Calu3 (cell line): ENCODE data around the gene OR2V2. TPM values are rescaled to one million over a fixed set of nuclear protein-coding genes. Genes with fewer than 3 reads are reported as not detected.
"Not testable (repeated sequence)": the region's sequence is repeated elsewhere in the genome, so short reads cannot be mapped to it uniquely, and the experiment has no call there.

Experiments used
- BruUV-seq: library from RNA; stranded (reverse); fragments of 400-500 nt; replicated peaks from 2 replicates; lab custom pipeline; 2021; lab: Mats Ljungman, UMichigan
- CTCF ChIA-PET: fragments of 300-600 bp; sonication (Branson Sonifier 250); formaldehyde crosslinking; loops from one replicate; lab custom pipeline; 2022; ENCODE audit warnings: antibody characterized with exemption; lab: Charles Lee
- DNase-seq: peaks from one replicate; pipeline ENCODE4 v3.0.0; 2022
- H3K27ac Mint-ChIP-seq: one replicate; pipeline ENCODE4 v1.8.0; 2022; ENCODE audit warnings: mixed read lengths; ENCODE audit not compliant: unreplicated experiment
- H3K27me3 Mint-ChIP-seq: one replicate; pipeline ENCODE4 v1.8.0; 2022; ENCODE audit warnings: mixed read lengths; ENCODE audit not compliant: unreplicated experiment
- H3K36me3 Mint-ChIP-seq: one replicate; pipeline ENCODE4 v1.8.0; 2022; ENCODE audit warnings: mild to moderate bottlenecking, moderate library complexity, mixed read lengths; ENCODE audit not compliant: insufficient read depth, unreplicated experiment
- H3K4me1 Mint-ChIP-seq: one replicate; pipeline ENCODE4 v1.8.0; 2022; ENCODE audit warnings: mild to moderate bottlenecking, low read depth, mixed read lengths; ENCODE audit not compliant: unreplicated experiment
- H3K4me3 Mint-ChIP-seq: one replicate; pipeline ENCODE4 v1.8.0; 2022; ENCODE audit warnings: mild to moderate bottlenecking, low read depth, moderate library complexity, mixed read lengths; ENCODE audit not compliant: unreplicated experiment
- H3K9me3 Mint-ChIP-seq: one replicate; pipeline ENCODE4 v1.8.0; 2022; ENCODE audit warnings: low read depth, mixed read lengths; ENCODE audit not compliant: unreplicated experiment
- intact Hi-C: fragments of 100-400 bp; cut with micrococcal nuclease; formaldehyde crosslinking; loops from one replicate; pipeline ENCODE4 v1.10.0; 2022; ENCODE audit not compliant: unreplicated experiment
- total RNA-seq: library from RNA; stranded (reverse); gene quantifications from 2 replicates; pipeline ENCODE4 v1.2.3, GENCODE V29; 2022
- TF ChIP-seq, protein P1 (sequence below): fragments of 200-600 bp; IDR thresholded peaks from one replicate; pipeline ENCODE4 v1.8.0; 2022; ENCODE audit warnings: antibody characterized with exemption; ENCODE audit not compliant: unreplicated experiment

Gene OR2V2
- total RNA-seq, 1 experiment from 2014 or later = not detected

DNA sequence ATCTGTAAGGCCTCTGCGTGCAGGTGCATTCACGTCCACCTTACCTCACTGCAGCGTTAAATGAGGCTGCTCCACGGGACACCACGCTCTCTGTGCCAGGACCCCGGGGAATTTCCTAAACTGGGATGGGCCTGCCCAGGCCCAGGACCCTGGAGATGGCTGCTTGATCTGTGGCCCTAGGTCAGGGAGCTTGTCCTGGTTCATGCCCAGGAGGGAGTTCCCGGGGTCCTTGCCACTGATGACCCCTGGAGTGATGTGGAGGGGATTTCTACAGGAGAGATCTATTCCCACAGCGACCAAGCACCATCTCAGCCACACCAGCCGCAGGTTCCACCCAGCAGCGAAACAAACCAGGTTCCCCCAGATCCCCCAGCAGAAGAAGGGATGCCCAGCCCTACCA, 19.9 kb upstream of the OR2V2 start:
- H3K36me3 Mint-ChIP-seq = no peaks in the 10 kb centered on the region
- no TSS peak for BruUV-seq
- H3K27ac Mint-ChIP-seq = no peak overlapping the region
- H3K27me3 Mint-ChIP-seq = peaks cover 94% of the 10 kb centered on the region
- H3K4me3 Mint-ChIP-seq = no peak overlapping the region
- TF ChIP-seq, protein P1, sequence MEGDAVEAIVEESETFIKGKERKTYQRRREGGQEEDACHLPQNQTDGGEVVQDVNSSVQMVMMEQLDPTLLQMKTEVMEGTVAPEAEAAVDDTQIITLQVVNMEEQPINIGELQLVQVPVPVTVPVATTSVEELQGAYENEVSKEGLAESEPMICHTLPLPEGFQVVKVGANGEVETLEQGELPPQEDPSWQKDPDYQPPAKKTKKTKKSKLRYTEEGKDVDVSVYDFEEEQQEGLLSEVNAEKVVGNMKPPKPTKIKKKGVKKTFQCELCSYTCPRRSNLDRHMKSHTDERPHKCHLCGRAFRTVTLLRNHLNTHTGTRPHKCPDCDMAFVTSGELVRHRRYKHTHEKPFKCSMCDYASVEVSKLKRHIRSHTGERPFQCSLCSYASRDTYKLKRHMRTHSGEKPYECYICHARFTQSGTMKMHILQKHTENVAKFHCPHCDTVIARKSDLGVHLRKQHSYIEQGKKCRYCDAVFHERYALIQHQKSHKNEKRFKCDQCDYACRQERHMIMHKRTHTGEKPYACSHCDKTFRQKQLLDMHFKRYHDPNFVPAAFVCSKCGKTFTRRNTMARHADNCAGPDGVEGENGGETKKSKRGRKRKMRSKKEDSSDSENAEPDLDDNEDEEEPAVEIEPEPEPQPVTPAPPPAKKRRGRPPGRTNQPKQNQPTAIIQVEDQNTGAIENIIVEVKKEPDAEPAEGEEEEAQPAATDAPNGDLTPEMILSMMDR = no peak
- CTCF ChIA-PET = no interaction called here
- peaks cover 6% of the 10 kb centered on the region for H3K9me3 Mint-ChIP-seq
- DNase-seq = no peak
- intact Hi-C loops = no loop called here
- no peaks in the 10 kb centered on the region for H3K4me1 Mint-ChIP-seq

DNA sequence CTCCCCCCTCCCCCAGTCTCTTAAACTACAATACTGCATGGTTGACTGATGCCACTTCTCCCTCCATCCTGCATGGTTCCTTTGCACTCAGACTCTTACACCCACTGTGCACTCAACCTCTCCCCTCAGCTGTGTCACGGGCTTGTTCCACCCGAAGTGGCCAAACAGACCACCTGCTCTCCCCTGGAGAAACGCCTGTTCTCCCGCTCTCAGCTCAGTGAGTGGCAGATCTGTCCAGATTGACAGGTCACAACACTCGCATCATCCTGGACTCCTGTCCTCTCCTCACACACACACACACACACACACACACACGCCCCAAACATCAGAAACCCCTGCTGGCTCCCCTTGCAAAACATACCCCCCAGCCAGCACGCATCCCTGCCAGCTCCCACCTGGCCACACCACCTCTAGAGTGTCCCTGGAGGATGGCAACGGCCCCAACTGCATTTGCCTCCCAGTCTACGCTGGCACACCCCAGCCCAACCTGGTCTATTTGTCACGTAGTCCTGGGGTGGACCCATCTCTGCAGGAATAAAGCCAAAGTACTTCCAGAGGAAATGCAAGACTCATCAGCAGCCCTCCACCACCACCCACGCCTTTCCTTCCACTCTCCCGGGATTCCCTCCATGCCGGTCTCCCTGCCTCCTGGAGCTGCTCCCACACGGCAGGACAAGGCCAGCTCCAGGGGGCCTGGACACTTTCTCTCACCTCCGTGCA, 19.3 kb upstream of the OR2V2 start:
- intact Hi-C loops = no loop called here
- no TSS peak for BruUV-seq
- CTCF ChIA-PET = interaction anchor here (1.1 kb wide), 1 partner anchor 10 kb away, joined by 6 read pairs; no protein-coding TSS in a partner anchor
- Mint-ChIP-seq H3K9me3 (peaks cover 6% of the 10 kb centered on the region), H3K27me3 (peaks cover 88% of the 10 kb centered on the region), H3K36me3 (no peaks in the 10 kb centered on the region), H3K4me1 (no peaks in the 10 kb centered on the region), H3K27ac (no peak overlapping the region), H3K4me3 (no peak overlapping the region)
- no peak for DNase-seq
- TF ChIP-seq, protein P1 = no peak

DNA sequence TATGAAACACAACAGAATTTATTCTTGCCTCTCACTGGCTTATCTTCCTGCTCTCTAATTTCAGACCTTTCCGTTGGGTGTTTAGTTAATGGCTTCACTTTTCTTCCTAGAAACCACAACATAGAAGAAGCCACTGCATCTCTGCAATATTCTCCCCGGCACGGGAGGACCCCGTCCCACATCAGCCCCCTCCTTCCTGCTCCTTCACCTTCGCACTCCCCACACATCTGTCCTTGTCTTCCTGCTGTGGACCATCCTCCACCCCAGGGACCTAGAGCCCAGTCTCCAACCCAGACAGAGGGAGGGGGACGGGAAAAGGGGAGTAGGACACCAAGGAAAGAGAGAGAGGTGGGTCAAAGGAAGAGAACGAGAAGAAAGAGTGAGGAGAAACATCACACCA, 17.8 kb upstream of the OR2V2 start:
- Mint-ChIP-seq H3K4me3 (no peak overlapping the region), H3K9me3 (peaks cover 4% of the 10 kb centered on the region), H3K27me3 (peaks cover 84% of the 10 kb centered on the region), H3K4me1 (peaks cover 8% of the 10 kb centered on the region), H3K36me3 (no peaks in the 10 kb centered on the region), H3K27ac (no peak overlapping the region)
- CTCF ChIA-PET = no interaction called here
- TF ChIP-seq, protein P1 = no peak
- intact Hi-C loops = no loop called here
- no TSS peak for BruUV-seq
- DNase-seq = no peak

DNA sequence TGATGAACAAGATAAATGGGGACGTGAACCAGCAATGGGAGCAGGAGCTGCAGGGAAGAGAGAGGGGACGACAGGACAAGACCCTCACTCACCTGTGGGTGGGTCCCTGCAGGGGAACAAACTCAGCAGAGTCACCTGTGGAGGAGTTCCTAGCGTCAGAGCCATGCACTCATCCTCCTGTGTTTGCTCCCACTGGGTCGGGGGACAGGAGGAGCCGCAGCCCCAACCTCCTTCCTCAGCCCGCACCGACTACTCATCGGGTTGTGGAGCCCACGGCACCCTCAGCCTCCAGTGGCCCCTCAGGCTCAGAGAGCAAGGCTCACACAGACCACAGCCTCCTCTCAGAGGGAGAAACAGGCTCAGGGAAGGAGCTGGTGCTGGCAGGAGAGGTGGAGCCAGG, 17.3 kb upstream of the OR2V2 start:
- H3K4me1 Mint-ChIP-seq, intact Hi-C loops: not testable (repeated sequence)
- peaks cover 79% of the 10 kb centered on the region for H3K27me3 Mint-ChIP-seq

GRCh38 chr5:181130832-181131496, 16.4 kb upstream of the OR2V2 start, which contains the start of gene OR2V1:
Gene OR2V1, minus strand, starts transcription at chr5:181131169. Its CDS starts 5,865 bp downstream, at chr5:181125304.
- intact Hi-C loops = no loop called here
- H3K27ac Mint-ChIP-seq = no peak within 1 kb of the TSS
- TF ChIP-seq, protein P1 = no peak
- H3K4me3 Mint-ChIP-seq = no peak within 1 kb of the TSS
- H3K27me3 Mint-ChIP-seq = peaks cover 70% of the 10 kb centered on the region
- no peaks in the 10 kb centered on the region for H3K9me3 Mint-ChIP-seq
- CTCF ChIA-PET = no interaction called here
- peaks cover 8% of the 10 kb centered on the region for H3K4me1 Mint-ChIP-seq
- no TSS peak for BruUV-seq
- no peaks in the 10 kb centered on the region for H3K36me3 Mint-ChIP-seq
- no peak for DNase-seq

More for the DNA sequence above, 17.3 kb upstream of the OR2V2 start:
- BruUV-seq, H3K9me3 Mint-ChIP-seq, DNase-seq, H3K4me3 Mint-ChIP-seq, H3K27ac Mint-ChIP-seq, CTCF ChIA-PET, H3K36me3 Mint-ChIP-seq: not testable (repeated sequence)
